ENCODE measurements around the gene ZNF610.
"Not testable (repeated sequence)": the region's sequence is repeated elsewhere in the genome, so short reads cannot be mapped to it uniquely, and the experiment has no call there.

ZNF610 gene

DNA sequence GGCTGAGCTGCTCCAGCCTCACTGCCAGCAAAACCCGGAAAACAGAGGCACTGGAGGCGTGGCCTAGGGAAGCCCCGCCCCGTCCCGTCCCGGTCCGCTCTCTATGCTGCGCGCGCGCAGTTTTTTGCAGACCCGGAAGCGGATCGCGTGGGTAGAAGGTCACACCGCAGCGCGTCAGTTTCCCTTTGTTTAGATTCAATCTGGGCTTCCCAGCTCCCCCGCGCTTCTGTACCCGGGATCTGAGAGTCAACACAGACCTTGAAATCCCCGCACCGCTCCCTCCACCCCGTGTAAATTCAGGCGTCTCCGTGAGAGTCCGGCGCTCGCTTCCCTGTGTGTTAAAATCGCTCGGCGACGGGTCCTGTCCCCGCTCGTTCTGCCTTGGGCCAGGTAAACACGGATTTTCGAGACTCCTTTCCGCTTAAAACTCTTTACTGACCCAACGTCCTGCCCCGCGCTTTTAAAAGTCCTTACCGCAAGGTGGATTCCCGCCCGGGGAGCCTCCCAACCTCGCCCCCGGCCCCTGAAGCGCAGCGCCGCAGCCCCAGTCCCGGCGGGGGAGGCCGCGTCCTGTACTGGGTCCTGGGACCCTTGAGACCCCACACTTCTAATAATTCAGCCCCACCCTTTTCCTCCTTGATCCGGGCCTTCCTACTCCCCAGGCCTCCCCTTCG lies at the start of gene ZNF610:
TSS of gene ZNF610 (plus strand) at position 127 of the 674 bp plus-strand sequence. CDS start 12,930 bp downstream, outside the sequence.
- TF ChIP-seq, protein P1, sequence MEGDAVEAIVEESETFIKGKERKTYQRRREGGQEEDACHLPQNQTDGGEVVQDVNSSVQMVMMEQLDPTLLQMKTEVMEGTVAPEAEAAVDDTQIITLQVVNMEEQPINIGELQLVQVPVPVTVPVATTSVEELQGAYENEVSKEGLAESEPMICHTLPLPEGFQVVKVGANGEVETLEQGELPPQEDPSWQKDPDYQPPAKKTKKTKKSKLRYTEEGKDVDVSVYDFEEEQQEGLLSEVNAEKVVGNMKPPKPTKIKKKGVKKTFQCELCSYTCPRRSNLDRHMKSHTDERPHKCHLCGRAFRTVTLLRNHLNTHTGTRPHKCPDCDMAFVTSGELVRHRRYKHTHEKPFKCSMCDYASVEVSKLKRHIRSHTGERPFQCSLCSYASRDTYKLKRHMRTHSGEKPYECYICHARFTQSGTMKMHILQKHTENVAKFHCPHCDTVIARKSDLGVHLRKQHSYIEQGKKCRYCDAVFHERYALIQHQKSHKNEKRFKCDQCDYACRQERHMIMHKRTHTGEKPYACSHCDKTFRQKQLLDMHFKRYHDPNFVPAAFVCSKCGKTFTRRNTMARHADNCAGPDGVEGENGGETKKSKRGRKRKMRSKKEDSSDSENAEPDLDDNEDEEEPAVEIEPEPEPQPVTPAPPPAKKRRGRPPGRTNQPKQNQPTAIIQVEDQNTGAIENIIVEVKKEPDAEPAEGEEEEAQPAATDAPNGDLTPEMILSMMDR (IDR thresholded peaks at IDR 0.05; ENCODE audit: borderline replicate concordance, insufficient read depth, low read depth, low read length), result no peak
- H3K4me3 ChIP-seq (ENCODE audit: low read depth, low read length), result peak within 1 kb of the TSS; percentile 60

DNA sequence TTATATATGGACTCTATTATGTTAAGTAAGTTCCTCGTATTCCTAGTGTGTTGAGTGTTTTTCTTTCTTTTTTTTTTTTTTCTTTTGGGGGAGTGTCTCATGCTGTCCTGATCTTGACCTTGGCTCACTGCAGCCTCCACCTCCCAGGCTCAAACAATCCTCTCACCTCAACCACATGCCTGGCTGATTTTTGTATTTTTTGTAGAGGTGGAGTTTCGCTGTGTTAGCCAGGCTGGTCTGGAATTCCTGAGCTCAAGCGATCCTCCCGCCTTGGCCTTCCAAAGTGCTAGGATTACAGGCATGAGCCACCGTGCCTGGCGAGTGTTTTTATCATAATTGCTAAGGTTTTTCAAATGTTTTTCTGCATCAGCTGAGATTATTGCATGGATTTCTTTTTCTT lies 49.8 kb upstream of the ZNF610 start:
- TF ChIP-seq, protein P1 (IDR thresholded peaks at IDR 0.05; ENCODE audit: borderline replicate concordance, insufficient read depth, low read depth, low read length), result no peak
- no peak overlapping the region for H3K4me3 ChIP-seq (ENCODE audit: low read depth, low read length)

DNA sequence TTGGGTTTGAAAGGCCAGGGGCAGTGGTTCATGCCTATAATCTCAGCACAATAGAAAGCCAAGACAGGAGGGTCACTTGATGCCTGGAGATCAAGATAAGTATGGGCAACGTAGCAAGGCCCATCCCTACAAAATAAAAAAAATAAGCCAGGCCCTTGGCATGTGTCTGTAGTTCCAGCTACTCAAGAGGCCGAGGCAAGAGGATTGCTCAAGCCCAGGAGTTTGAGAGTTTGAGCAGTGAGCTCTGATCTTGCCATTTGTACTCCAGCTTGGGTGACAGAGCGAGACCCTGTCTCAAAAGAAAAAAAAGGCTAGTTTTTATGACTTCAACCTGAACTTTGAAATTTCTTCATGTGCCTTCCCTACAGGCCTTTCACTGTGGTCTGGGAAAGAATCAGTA lies 44.3 kb upstream of the ZNF610 start:
- TF ChIP-seq, protein P1 (IDR thresholded peaks at IDR 0.05; ENCODE audit: borderline replicate concordance, insufficient read depth, low read depth, low read length), result no peak

DNA sequence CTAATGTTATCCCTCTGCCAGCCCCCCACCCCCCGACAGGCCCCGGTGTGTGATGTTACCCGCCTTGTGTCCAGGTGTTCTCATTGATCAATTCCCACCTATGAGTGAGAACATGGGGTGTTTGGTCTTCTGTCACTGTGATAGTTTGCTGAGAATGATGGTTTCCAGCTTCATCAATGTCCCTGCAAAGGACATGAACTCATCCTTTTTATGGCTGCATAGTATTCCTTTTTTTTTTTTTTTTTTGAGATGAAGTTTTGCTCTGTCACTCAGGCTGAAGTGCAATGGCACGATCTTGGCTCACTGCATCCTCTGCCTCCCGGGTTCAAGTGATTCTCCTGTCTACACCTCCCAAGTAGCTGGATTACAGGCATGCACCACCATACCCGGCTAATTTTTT lies 43.1 kb upstream of the ZNF610 start:
- H3K4me3 ChIP-seq (ENCODE audit: low read depth, low read length), result not testable (repeated sequence)

More for the DNA sequence above, 44.3 kb upstream of the ZNF610 start:
- H3K4me3 ChIP-seq (ENCODE audit: low read depth, low read length), result no peak overlapping the region

DNA sequence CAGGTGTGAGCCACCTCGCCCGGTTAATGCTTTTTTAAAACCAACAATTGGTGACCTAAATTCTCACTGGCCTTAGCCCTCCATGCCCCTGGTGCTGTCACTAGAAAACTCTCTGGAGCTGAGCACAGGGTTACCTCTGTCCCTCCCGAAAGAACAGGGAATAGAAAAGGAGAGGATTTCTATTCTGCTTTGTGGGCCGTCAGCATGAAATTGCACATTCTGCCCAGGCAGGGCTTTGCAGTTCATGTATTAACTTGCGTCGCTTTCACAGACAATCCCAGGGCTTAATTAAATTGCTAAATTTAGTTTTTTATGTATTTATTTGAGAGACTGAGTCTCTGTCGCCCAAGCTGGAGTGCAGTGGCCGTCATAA lies 39.7 kb upstream of the ZNF610 start:
- TF ChIP-seq, protein P1 (IDR thresholded peaks at IDR 0.05; ENCODE audit: borderline replicate concordance, insufficient read depth, low read depth, low read length), result no peak
- H3K4me3 ChIP-seq (ENCODE audit: low read depth, low read length), result peak overlapping the region; percentile 73

DNA sequence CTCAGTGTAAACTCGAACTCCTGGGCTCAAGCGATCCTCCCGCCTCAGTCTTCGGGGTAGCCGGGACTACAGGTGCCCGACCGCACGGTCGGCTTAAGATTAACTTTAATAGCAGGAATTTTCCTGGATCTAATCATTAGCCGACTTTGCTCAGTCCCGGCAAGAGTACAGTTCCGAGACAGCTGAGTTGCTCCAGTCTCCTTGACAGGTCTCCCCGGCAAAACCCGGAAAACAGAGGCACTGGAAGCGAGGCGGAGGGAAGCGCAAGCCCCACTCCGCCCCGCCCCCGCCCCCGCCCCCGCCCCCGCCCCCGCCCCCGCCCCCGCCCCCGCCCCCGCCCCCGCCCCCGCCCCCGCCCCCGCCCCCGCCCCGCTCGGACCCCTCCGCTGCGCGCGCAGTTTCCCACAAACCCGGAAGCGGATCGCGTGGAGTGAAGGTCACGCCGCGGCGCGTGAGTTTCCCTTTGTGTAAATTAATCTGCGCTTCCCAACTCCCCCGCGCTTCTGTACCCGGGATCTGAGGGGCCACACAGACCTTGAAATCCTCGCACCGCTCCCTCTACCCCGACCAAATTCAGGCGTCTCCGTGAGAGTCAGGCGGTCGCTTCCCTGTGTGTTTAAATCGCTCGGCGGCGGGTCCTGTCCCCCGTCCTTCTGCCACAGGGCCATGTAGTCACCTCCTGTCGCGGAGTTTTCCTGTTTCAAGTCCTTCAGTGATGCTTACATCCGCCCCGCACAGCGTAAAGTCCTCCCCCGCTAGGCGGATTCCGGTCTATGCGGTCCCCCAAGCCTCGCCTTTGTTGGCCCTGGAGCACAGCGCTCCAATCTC lies 39.1 kb upstream of the ZNF610 start, which contains the start of gene ZNF480:
TSS of gene ZNF480 (plus strand) at position 397 of the 828 bp plus-strand sequence. CDS start 3,244 bp downstream, outside the sequence.
- TF ChIP-seq, protein P1 (IDR thresholded peaks at IDR 0.05; ENCODE audit: borderline replicate concordance, insufficient read depth, low read depth, low read length), result no peak
- H3K4me3 ChIP-seq (ENCODE audit: low read depth, low read length), result peak within 1 kb of the TSS; percentile 73

DNA sequence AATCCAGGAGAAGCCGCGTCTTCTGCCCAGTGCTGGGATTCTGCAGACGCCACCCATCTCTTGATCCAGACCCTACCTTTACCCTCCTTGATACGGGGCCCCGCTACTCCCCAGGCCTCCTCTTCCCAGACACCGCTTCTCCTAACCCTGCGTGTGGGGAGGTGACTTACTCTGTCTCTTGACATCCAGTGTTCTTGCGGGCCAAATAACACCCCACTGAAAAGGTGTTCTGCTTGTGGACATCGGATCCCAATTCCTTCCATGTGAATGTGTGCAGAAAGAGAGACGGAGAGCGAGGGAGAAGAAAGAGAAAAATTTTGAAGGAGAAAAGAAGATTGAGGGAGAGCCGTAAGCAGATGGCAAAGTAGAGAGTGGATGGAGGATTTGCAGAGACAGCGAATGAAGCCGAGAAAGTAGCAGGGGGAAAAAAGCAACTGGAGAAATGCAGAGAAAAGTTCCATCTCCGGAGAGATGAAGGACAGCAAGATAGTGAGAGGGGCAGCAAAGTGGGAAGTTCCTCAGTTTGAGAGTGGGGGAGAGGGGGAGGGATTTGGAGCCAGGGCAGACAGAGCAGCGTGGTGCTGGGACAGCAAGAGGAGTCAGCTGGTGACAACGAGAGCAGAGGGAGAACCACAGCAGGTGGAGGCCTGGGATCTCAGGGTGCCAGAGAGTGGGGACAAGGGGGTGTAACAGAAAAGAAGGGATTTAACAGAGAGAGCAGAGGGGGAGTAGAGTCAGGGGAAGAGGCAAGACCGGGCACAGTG lies 38.3 kb upstream of the ZNF610 start:
- H3K4me3 ChIP-seq (ENCODE audit: low read depth, low read length), result peak overlapping the region; percentile 73
- TF ChIP-seq, protein P1 (IDR thresholded peaks at IDR 0.05; ENCODE audit: borderline replicate concordance, insufficient read depth, low read depth, low read length), result no peak

Data from GM12875 (cell line).